NCI-H2227 treated with DMSO at 0.1 percent for 48 hours (cell line): ENCODE measurements around the gene CACNA2D3.
A peak's percentile ranks its signal among the peaks of the same experiment; 100 is the strongest.

Experiments
- DNase-seq: peaks from one replicate; lab custom pipeline; 2025; lab: John Stamatoyannopoulos, UW

Gene CACNA2D3

DNA sequence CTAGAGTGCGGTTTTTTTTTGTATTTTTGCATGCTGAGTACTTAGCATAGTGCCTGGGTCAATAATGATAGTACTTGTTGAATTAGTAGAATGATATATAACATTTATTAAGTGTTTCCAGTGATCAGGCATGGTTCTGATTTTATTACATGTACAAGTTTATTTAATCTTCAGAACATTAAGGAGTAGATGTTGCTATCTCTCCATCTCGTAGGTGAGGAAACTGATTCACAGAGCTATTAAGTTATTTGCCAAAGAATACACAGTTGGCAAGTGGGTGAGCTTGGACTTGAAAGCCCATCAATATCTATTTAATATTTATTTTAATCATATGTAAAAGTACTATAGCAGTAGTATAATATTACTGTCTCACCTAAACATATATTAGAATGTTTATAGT is 219.5 kb downstream of the CACNA2D3 start:
- no peak for DNase-seq

DNA sequence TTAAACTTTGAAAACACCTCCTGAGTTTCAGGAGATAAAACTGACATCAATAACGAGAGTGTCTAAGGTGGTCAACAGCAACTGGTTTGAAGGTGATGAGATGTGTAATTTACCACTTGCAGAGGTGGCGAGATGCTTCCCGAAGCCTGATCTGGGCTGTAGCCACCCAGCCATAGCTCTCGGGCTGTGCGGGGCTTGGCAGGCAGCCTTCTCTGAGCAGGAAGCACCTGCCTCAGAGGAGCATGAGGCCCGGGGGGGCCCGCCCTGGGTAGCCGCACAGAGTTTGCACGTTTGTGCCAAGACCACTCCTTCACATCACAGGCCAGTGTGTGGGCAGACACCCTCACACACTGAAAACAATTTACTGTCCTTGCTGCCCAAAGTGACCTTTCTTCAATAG is 220.3 kb downstream of the CACNA2D3 start:
- DNase-seq = no peak

DNA sequence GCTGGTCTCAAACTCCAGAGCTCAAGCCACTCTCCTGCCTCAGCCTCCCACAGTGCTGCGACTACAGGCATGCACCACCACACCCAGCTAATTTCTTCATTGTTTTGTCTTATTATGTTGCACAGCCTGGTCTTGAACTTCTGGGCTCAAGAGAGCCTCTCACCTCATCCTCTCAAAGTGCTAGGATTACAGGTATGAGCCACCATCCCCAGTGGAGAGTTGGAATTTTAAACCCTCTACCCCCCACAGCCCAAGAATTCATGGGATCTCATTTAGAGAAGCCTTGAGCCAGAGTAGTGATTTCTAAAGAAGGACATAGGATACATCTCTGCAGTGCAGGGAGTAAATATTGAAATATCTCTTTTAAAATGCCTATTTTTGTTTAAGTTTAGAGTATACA is 221.1 kb downstream of the CACNA2D3 start:
- DNase-seq = no peak

DNA sequence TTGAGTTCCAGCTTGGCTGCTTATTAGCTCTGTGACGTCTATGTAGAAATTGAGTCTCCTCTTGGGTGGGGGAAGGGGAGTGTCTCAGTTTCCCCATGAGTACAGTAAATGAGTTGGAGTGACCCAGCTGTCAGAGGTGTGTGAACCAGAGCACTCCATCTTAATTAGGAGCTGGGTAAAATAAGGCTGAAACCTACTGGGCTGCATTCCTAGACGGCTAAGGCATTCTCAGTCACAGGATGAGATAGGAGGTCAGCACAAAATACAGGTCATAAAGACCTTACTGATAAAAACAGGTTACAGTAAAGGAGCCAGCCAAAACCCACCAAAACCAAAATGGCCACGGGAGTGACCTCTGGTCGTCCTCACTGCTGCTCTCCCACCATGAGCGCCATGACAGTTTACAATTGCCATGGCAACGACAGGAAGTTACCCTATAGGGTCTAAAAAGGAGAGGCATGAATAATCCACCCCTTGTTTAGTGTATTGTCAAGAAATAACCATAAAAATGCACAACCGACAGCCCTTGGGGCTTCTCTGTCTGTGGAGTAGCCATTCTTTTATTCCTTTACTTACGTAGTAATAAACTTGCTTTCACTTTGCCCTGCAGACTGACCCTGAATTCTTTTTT is 222.4 kb downstream of the CACNA2D3 start:
- DNase-seq = no peak

DNA sequence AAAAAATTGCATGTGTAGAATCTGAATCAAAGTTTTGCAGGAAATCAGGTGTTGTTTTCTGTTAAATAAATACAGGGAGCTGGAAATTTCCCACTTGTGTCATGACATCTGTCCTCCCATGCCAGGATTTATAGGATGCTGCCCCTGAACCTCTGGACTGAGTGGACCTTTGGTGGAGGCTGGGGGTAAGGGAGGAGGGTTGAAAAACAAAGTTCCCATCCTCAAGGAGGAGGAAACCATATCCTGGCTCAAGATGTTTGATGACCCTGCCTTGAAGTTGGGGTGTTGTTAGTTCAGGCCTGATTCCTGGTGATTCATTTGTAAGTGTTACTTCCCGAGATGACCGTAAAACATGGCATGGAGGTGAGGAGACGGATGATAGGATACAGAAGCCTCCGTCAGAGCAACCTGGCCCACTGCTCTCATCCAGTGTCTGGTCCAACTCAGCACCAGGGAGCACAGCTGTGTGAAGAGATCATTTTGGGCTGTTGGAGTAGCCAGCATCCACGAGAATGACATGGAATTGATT is 223.6 kb downstream of the CACNA2D3 start:
- DNase-seq = no peak

DNA sequence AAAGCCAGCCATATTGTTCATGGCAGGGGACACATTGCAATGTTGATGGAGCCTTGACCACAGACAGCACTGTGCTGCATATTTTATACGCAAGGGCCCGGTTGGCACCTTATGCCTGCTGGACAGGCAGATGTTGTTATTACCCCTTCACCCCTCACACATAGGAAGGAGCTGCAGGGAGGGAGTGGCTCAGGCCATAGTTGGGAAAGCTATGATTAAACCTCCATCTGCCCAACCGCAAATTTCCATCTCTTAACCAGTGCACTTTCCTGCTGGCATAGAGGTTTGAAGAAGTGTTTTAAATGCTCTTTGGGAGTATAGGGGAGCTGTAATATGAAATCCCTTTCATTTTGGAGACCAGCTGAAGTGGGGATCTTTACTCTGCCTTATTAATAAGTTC is 224.7 kb downstream of the CACNA2D3 start:
- DNase-seq = peak; percentile 89

DNA sequence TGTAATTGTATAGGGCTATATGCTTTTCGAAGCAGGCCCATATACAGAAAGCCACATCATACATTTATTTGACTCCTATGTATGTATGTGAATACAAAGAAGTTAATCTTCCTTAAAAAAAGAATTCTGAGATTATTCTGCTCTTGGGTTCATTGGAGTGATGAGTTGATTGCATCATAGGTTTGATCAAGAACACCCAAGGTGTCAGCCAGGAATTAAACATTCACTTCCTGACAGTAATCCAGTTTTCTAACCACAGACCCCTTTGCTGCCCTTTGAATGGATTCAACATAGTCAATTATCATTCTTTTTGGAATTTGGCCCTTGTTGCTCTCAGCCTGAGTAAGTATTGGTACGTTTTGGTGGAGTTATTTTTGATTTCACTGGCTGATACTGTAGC is 225.6 kb downstream of the CACNA2D3 start:
- DNase-seq = no peak

DNA sequence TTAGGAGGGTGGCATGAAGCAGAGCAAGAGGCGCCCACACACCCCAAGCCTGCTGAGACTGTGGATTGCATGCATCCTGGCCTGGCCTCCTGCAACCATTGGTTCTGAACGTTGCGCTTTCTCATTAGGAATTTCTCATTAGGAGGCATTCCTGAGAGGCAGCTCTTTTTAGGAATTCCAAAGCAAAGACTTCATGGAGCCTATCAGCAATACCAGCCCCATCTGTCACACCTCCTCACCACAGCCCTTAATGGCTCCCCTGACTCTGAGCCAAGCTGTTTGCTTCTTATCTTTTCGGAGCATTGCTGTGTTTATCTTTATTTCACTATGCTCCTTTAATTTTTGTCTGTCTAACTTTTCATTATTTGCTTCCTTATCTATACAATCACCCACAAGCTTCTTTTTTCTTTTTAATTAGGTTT is 226.9 kb downstream of the CACNA2D3 start:
- no peak for DNase-seq

DNA sequence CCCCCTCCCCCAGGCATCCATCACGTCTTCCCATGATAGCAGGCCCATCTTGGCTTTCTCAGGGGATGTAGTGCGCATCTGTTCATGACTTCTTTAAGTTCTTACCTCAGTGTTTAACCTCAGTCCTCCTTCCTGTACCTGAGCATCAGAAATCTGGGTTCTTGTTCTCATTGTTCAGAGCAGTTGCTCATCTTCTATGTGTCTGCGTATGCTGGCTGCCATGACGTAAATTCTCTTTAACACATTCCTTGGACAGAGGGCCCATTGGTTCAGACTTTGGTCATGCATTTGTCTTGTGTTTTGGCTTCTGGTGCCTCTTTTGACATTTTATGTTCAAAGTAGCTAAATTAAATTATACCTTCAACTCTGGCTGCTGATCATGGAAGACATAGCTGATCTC is 227.3 kb downstream of the CACNA2D3 start:
- no peak for DNase-seq

DNA sequence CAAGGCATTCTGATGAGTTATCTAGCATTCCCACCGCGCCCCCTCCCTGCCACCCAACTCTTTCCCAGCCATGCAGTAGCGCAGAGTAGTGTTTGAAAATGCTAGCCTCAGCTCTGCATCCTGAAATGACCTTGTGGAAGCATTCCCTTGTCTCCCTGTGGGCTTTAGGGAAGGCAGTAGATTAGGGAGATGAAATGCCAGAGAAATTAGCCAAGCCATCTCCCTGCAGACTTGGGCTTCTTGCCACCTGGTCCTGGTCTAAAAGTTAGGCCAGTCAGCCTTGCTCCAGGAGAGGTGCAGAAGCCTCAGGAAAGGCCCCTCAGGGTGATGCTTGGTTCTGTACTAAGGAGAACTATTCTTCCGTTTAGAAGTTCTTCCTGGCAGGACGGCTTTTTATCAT is 231.2 kb downstream of the CACNA2D3 start:
- no peak for DNase-seq

DNA sequence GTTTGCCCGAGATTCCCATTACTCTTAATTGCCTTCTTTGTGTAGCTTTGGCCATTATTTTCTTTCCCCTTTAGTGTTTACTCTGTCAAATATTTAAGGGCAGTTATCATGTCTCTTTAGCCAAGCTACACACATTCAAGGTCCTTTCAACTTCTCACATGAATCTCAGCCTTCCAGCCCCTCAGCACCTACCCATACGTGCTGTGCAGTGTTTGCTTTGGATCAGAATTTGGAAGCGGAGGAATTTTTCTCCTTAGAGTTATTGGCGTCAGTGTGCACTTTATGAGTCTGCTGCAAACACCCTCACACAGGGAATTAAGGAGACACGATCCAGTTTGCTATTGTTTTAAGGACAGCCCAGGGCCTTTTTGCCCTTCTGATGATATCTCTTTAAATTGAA is 231.6 kb downstream of the CACNA2D3 start:
- peak; percentile 35 for DNase-seq

DNA sequence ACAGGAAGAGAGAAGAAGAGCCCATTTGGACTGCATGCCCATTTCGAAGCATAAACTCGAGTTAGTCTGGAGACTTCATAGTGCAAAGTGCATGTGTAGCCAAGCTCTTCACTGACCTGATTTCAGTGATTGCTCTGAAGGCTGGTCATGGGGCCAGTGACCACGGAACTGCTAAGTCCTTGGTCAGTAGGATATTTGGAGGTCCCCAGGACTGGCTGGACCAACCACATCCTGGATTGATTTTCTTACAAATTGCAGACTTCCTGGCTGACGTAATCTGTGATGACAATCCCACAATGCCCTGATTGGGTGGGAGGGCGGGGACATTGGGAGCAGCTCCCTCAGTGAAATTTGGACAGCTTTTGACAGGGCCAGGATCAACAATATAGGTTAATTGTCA is 233.4 kb downstream of the CACNA2D3 start:
- DNase-seq = no peak

DNA sequence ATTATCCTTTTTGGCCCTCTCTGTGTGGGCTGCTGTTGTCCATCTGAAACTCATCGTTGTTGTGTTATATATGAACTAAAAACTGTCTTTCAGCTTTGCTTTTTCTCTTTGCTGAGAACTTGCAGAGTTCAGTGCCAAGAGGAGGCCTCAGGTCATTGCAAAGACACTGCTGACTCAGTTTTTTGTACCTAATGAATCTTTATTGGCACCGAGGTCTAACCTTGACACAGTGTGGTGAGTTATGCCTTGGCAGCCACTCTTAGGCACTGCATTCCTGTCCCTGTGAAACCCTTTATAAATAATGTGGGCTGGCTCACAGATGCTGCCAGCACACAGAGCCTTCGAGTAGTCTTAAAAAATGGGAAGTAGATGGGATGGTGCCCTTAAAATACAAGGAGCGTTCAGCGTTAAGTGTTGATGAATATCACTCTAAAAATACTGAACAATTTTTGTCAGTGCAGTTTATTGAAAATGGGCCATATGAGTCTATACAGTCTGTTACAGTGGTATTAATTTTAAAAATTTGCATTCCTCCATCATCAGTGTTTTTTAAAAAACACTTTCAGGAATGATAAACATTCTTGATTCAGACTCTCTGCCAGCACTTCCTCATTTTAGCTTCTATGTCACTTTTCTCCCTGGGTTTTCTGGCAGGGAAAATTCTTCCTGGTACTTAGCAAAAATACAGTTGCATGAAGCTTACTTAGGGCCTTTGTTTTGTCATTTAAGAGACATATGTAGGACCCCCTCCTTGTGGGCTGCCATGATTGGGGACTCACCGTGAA is 234.1 kb downstream of the CACNA2D3 start:
- DNase-seq = no peak

DNA sequence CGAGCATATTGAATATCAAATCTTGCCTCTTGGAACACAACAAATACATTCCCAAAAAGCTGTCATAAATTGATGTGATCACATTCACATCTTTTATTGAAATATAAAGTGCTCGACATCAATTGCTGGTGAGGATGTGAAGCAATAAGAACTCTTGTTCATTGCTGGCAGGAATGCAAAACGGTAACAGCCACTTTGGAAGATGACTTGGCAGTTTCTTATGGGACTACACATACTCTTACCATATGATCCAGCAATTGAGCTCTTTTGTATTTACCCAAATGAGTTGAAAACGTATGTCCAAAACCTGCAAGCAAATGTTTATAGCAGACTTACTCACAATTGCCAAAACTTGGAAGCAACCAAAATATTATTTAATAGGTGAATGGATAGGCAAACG is 234.9 kb downstream of the CACNA2D3 start:
- DNase-seq = no peak

DNA sequence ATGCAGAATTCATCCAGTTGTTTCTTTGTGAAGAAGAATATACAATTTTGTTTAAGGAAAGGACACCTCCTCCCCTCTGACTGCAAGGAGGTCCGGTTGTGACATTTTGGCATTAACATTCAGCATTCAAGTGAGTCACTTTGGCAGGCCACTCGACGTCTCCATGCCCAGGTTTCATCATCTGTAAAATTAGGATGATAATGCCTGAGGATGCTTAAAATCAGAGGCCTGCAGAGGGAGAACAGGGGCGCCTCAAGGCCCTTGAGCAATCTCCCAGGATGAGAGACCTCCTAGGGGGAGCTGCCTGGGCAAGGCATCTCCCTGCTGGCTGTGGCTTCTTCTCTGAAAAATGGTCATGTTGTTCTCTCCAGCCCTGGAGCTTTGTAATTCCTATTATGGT is 236.0 kb downstream of the CACNA2D3 start:
- DNase-seq = no peak

DNA sequence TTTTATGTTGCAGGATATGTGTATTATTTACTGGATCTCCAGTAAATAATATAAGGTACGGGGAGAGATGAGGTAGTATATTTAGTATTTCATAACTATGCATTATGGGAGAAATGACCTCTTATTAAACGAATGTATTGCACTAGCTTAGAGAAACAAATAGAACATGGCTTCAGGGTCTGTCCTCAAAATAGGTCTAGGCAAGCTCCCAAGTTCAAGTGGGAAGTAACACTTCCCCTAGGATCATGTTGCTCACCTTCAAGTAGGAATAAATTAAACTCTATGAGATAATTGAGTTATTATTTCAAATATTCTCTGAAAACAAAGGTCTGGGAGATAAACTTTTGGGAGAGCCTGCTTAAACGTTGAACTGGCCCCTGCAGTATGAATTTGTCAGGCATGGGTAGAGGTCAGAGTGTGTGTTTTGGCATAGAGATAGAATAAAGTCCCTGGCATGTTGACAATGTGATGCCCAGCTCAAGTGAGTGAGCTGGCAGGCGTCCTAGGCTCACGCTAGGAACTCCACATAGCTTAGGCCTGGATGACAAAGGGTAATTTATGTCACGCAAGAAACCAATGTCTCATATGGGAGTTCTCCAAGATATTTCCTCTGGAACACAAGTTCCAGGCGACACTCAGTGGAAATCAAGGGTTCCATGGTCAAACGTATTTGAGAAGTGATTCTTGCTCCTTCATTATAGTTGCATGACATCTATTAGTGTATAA is 236.8 kb downstream of the CACNA2D3 start:
- no peak for DNase-seq

DNA sequence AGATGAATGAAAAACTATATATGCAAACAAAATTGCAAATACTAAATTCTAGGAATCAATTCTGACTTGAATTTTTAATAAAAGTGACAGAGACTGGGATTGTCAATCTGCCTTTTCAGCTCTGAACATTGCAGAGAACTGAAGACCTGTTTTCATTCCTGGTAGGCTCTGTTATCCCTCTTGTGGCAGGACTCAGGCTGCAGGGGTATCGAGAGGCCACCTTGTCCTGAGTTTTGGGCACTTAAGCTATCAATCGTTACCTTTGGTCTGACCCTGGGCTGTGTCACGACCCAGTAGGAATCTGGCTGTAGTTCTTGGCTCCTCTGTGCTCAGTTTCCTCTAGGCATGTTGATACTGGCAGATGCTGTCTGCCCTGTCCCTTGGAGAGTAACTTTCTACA is 238.0 kb downstream of the CACNA2D3 start:
- DNase-seq = no peak

DNA sequence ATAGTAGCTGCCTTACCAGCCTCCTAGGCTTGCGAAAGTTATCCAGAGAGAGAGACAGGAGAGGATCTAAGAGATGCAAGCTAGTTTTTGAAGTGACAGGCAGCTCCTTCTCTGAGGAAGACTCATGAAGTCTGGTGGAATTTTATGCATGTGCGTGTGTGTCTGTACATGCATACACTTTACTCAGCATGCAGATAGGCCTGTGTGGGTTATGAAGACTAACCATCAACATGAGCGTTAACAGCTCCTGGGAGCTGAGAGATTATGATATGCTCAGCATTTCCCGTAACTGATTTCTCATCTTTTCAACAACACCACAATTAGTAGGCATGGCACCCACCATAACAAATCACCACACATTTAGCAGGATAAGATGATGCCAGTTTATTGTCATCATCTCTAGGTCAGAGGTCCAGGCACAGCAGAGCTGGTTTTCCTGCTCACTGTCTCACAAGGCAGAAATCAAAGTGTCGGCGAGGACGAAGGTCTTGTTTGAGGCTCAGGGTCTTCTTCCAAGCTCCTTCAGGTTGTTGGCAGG is 239.5 kb downstream of the CACNA2D3 start:
- no peak for DNase-seq

DNA sequence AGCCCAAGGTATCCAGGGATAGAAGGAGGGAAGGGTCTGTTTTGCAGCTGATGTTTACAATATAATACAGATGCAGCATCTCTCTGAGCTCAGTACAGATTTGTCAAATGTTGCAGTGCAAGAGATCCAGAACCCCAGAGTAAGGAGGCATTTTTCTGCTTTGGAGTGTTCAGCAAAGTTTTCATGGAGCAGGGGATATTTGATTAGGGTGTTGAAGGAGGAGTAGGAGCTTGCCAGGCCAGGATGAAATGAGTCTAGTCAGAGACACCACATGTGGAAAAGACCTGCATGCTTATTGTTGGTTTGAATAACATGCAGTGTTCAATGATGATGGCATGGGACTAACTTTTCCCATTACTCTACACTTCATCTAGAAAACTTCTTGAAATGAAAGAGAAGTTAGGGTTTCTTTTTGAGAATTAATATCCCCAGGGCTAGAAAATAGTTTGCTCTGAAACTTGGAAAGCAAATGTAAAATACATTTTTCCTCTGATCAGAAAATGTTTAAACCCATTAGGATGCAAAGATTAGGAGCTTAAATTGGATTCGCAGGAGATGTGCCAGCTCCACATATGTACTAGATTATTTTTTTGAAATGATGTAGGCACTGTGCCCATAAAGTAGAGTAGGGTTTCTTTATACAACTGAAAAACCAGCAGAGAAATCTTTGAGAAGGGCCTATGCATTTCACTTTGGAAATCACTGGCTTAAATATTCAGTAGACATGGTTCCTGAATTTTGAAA is 243.8 kb downstream of the CACNA2D3 start:
- no peak for DNase-seq

DNA sequence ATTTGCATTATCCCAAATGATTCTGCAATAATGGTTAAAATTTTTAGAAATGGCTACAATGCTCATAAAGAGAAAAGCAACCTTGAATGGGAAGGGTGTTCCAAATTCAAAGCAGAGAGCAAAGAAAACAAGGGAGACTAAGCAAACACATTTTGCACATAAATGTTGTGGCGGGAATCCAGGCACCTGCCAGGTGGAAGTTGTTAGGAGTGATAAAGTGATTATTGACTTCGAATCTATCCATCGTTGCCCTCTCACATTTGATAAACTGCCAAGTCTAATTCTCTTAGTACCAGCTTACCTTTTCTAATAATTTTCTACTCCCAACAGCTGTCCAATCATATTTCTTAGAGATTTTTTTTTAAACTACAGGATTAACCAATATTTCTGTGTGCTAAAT is 244.5 kb downstream of the CACNA2D3 start:
- no peak for DNase-seq

DNA sequence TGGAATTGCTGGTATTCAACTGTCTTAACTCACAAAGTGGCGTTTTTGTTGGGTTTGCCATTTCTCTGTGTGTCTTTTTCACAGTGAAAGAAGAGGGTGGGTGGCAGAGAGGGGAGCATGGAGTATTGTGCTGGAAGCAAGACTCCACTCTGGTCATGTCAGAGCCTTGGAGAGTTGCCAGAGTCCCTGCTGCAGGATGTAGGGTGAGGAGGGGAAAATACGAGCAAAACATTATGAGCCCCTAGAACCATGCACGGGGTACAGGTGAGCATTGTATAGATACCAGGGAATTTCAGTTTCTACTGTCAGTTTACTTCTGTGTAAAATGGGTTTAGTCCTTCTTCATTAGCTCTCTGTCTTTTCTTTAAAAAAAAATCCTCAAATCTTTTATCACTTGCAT is 249.9 kb downstream of the CACNA2D3 start:
- DNase-seq = no peak
